OCI-LY1 (cell line): Measurements from ENCODE around the gene DCDC2.

ENCODE experiments used
- CTCF ChIP-seq: fragments of 200-600 bp; sonication (generic), shearing (Covaris generic); IDR thresholded peaks from 2 replicates; pipeline ENCODE4 v1.5.1; 2017; ENCODE audit warnings: mild to moderate bottlenecking, antibody characterized with exemption, low read length, moderate library complexity, mixed read lengths
- EZH2 ChIP-seq: fragments of 200-600 bp; sonication (generic), shearing (Covaris generic); IDR thresholded peaks from 2 replicates; pipeline ENCODE4 v1.8.0; 2017; ENCODE audit warnings: borderline replicate concordance, mixed run types, mild to moderate bottlenecking, antibody characterized with exemption, low read length, moderate library complexity, mixed read lengths

DNA sequence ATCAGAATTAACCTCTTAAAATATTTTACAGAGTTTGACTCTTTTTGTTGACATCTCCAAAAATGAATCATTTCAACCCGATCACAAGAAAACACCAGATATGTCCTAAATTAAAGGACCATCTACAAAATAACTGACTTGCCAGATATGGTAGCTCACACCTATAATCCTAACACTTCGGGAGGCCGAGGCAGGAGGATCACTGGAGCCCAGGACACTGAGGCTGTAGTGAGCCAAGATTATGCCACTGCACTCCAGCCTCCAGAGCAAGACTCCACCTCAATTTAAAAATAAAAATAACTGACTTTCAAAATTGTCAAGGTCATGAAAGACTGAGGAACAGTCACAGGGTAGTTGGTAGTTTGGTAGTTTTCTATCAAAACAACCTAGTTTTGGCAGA is 34.9 kb downstream of the DCDC2 start:
- no peak for TF ChIP-seq CTCF
- TF ChIP-seq EZH2: no peak
